HEK293 (cell line): ENCODE results near the gene MGST3.

Experiments
- CTCF ChIA-PET: fragments of 350-600 bp; formaldehyde crosslinking; extraction: SDS; loops from one replicate; lab custom pipeline; 2021; ENCODE audit warnings: antibody characterized with exemption; lab: Yijun Ruan, JAX
- POLR2A ChIA-PET: fragments of 300-600 bp; formaldehyde crosslinking; extraction: SDS; loops from one replicate; lab custom pipeline; 2020; ENCODE audit warnings: antibody characterized with exemption, inconsistent platforms; lab: Yijun Ruan, JAX
- H3K27ac ChIP-seq: fragments of 200-500 bp; sonication (Bioruptor generic); 2 replicates; pipeline ENCODE4 v1.5.1; 2014; ENCODE audit warnings: low read depth, low read length, control low read depth, inconsistent platforms; ENCODE audit errors: extremely low read depth
- H3K36me3 ChIP-seq, 2 experiments: fragments of 200-500 bp in 1 of 2; sonication (Bioruptor generic) in 1 of 2; 1 replicate in 1 of 2; 2 replicates in 1 of 2; pipeline ENCODE4 v1.5.1; 2014 to 2017; ENCODE audit warnings: inconsistent platforms in 2 of 2, low read length in 2 of 2; ENCODE audit not compliant: control insufficient read depth in 2 of 2, insufficient read depth in 1 of 2
- H3K4me1 ChIP-seq: fragments of 200-500 bp; sonication (Bioruptor generic); 2 replicates; pipeline ENCODE4 v1.5.1; 2014; ENCODE audit warnings: mild to moderate bottlenecking, low read length, inconsistent platforms; ENCODE audit not compliant: control insufficient read depth, insufficient read depth
- H3K4me3 ChIP-seq: 2 replicates; pipeline ENCODE4 v1.5.1; 2011; ENCODE audit warnings: low read depth, mild to moderate bottlenecking, control low read depth, low read length, moderate library complexity
- H3K9me3 ChIP-seq: fragments of 200-500 bp; sonication (Bioruptor generic); 2 replicates; pipeline ENCODE4 v1.5.1; 2014; ENCODE audit warnings: low read depth, low read length, inconsistent platforms; ENCODE audit not compliant: control insufficient read depth, insufficient read depth
- GLIS1 ChIP-seq: fragments of 450-650 bp; formaldehyde crosslinking; IDR thresholded peaks from 2 replicates; pipeline ENCODE4 v1.5.1; 2016; ENCODE audit warnings: missing biosample characterization, missing genetic modification characterization
- KLF9 ChIP-seq: fragments of 450-650 bp; formaldehyde crosslinking; IDR thresholded peaks from 2 replicates; pipeline ENCODE4 v1.5.1; 2016; ENCODE audit warnings: missing biosample characterization, missing genetic modification characterization, low read depth
- PATZ1 ChIP-seq: fragments of 450-650 bp; formaldehyde crosslinking; IDR thresholded peaks from 2 replicates; pipeline ENCODE4 v1.5.1; 2016; ENCODE audit warnings: missing biosample characterization, missing genetic modification characterization
- PRDM2 ChIP-seq: fragments of 450-650 bp; formaldehyde crosslinking; IDR thresholded peaks from 2 replicates; pipeline ENCODE4 v1.5.1; 2016; ENCODE audit warnings: missing biosample characterization, missing genetic modification characterization, borderline replicate concordance
- YY1 ChIP-seq: fragments of 450-650 bp; formaldehyde crosslinking; IDR thresholded peaks from 2 replicates; pipeline ENCODE4 v1.5.1; 2018; ENCODE audit warnings: missing biosample characterization, missing genetic modification characterization
- ZFHX2 ChIP-seq: fragments of 450-650 bp; formaldehyde crosslinking; conservative IDR thresholded peaks from 2 replicates; pipeline ENCODE4 v1.5.1; 2016; ENCODE audit warnings: missing biosample characterization, missing genetic modification characterization
- ZIC2 ChIP-seq: fragments of 450-650 bp; formaldehyde crosslinking; IDR thresholded peaks from 2 replicates; pipeline ENCODE4 v1.5.1; 2016; ENCODE audit warnings: missing biosample characterization, missing genetic modification characterization
- ZNF132 ChIP-seq: fragments of 450-650 bp; formaldehyde crosslinking; IDR thresholded peaks from 2 replicates; pipeline ENCODE4 v1.5.1; 2017; ENCODE audit warnings: missing biosample characterization, missing genetic modification characterization, borderline replicate concordance
- ZNF19 ChIP-seq: fragments of 450-650 bp; formaldehyde crosslinking; IDR thresholded peaks from 2 replicates; pipeline ENCODE4; 2016; ENCODE audit warnings: missing biosample characterization, missing genetic modification characterization, low read depth
- ZNF335 ChIP-seq: fragments of 450-650 bp; formaldehyde crosslinking; conservative IDR thresholded peaks from 2 replicates; pipeline ENCODE4 v1.5.1; 2016; ENCODE audit warnings: missing biosample characterization, missing genetic modification characterization
- ZNF341 ChIP-seq: fragments of 450-650 bp; formaldehyde crosslinking; IDR thresholded peaks from 2 replicates; pipeline ENCODE4; 2016; ENCODE audit warnings: low read depth, missing biosample characterization, missing genetic modification characterization
- ZNF354C ChIP-seq: fragments of 450-650 bp; formaldehyde crosslinking; IDR thresholded peaks from 2 replicates; pipeline ENCODE4 v1.5.1; 2016; ENCODE audit warnings: missing biosample characterization, missing genetic modification characterization, low read depth, borderline replicate concordance
- ZNF404 ChIP-seq: fragments of 450-650 bp; formaldehyde crosslinking; IDR thresholded peaks from 2 replicates; pipeline ENCODE4 v1.5.1; 2017; ENCODE audit warnings: missing biosample characterization, missing genetic modification characterization
- ZNF513 ChIP-seq: fragments of 450-650 bp; IDR thresholded peaks from 2 replicates; pipeline ENCODE4 v1.5.1; 2018; ENCODE audit warnings: missing biosample characterization, missing genetic modification characterization
- ZNF530 ChIP-seq: fragments of 450-650 bp; formaldehyde crosslinking; IDR thresholded peaks from 2 replicates; pipeline ENCODE4 v1.5.1; 2016; ENCODE audit warnings: low read depth, missing biosample characterization, missing genetic modification characterization
- ZNF548 ChIP-seq: fragments of 450-650 bp; formaldehyde crosslinking; IDR thresholded peaks from 2 replicates; pipeline ENCODE4 v1.5.1; 2016; ENCODE audit warnings: missing biosample characterization, missing genetic modification characterization
- ZNF561 ChIP-seq: fragments of 450-650 bp; IDR thresholded peaks from 2 replicates; pipeline ENCODE4 v1.5.1; 2018; ENCODE audit warnings: missing biosample characterization, missing genetic modification characterization, borderline replicate concordance
- ZNF610 ChIP-seq: fragments of 450-650 bp; formaldehyde crosslinking; IDR thresholded peaks from 2 replicates; pipeline ENCODE4 v1.5.1; 2016; ENCODE audit warnings: missing biosample characterization, missing genetic modification characterization, borderline replicate concordance
- ZNF629 ChIP-seq: fragments of 450-650 bp; formaldehyde crosslinking; IDR thresholded peaks from 2 replicates; pipeline ENCODE4 v1.5.1; 2017; ENCODE audit warnings: missing biosample characterization, missing genetic modification characterization
- ZNF660 ChIP-seq: fragments of 450-650 bp; IDR thresholded peaks from 2 replicates; pipeline ENCODE4 v1.5.1; 2018; ENCODE audit warnings: missing biosample characterization, mild to moderate bottlenecking, missing genetic modification characterization
- ZNF830 ChIP-seq: fragments of 450-650 bp; IDR thresholded peaks from 2 replicates; pipeline ENCODE4 v1.5.0; 2018; ENCODE audit warnings: missing biosample characterization, missing genetic modification characterization, low read depth, mild to moderate bottlenecking, moderate library complexity
- ZSCAN30 ChIP-seq: fragments of 450-650 bp; IDR thresholded peaks from 2 replicates; pipeline ENCODE4 v1.5.1; 2018; ENCODE audit warnings: missing biosample characterization, mild to moderate bottlenecking, missing genetic modification characterization, moderate library complexity
- ZSCAN4 ChIP-seq: fragments of 450-650 bp; formaldehyde crosslinking; IDR thresholded peaks from 2 replicates; pipeline ENCODE4 v1.5.1; 2017; ENCODE audit warnings: missing biosample characterization, missing genetic modification characterization

The MGST3 gene

GRCh38 chr1:165662186-165662585 lies 31.2 kb downstream of the MGST3 start:
- ChIA-PET CTCF (interaction anchor here (0.6 kb wide), 1 partner anchor 36 kb away, joined by 3 read pairs; no protein-coding TSS in a partner anchor), POLR2A (interaction anchor here (1.0 kb wide), 1 partner anchor 24 kb away, joined by 3 read pairs; no protein-coding TSS in a partner anchor)
- TF ChIP-seq ZNF830 (tag by site-specific recombination): no peak
- no peak for TF ChIP-seq ZNF19 (tag by site-specific recombination)
- TF ChIP-seq ZNF610: no peak
- TF ChIP-seq YY1: no peak
- no peak for TF ChIP-seq PRDM2 (tag by site-specific recombination)
- no peak for TF ChIP-seq ZNF132 (tag by site-specific recombination)
- TF ChIP-seq KLF9 (tag by site-specific recombination): no peak
- TF ChIP-seq ZNF335 (tag by site-specific recombination): no peak
- TF ChIP-seq ZNF548: no peak
- no peak for TF ChIP-seq ZNF341 (tag by site-specific recombination)
- TF ChIP-seq ZFHX2 (tag by site-specific recombination): no peak
- H3K4me1 ChIP-seq: no peaks in the 10 kb centered on the region
- peaks cover 4 to 73% of the 10 kb centered on the region in 2 experiments for H3K36me3 ChIP-seq
- H3K9me3 ChIP-seq: no peaks in the 10 kb centered on the region
- H3K4me3 ChIP-seq: no peak overlapping the region
- H3K27ac ChIP-seq: no peak overlapping the region

- peaks cover 19 to 93% of the 10 kb centered on the region in 2 experiments for H3K36me3 ChIP-seq
- H3K9me3 ChIP-seq: no peaks in the 10 kb centered on the region
- POLR2A ChIA-PET: interaction anchor here (0.6 kb wide), 1 partner anchor 29 kb away, joined by 11 read pairs; no protein-coding TSS in a partner anchor
- H3K4me1 ChIP-seq: no peaks in the 10 kb centered on the region
- no peak for TF ChIP-seq ZNF354C (tag by site-specific recombination)
- no peak for TF ChIP-seq ZNF629 (tag by site-specific recombination)
- TF ChIP-seq GLIS1: no peak
- TF ChIP-seq ZNF561 (tag by site-specific recombination): no peak
- no peak for TF ChIP-seq PATZ1 (tag by site-specific recombination)
- no peak for TF ChIP-seq ZNF513
- no peak for TF ChIP-seq ZSCAN4 (tag by site-specific recombination)
- TF ChIP-seq ZNF404 (tag by site-specific recombination): no peak
- no peak for TF ChIP-seq ZIC2 (tag by site-specific recombination)
- TF ChIP-seq ZNF530: no peak
- no peak for TF ChIP-seq ZSCAN30 (tag by site-specific recombination)
- no peak for TF ChIP-seq ZNF830 (tag by site-specific recombination)
- no peak for TF ChIP-seq ZNF660 (tag by site-specific recombination)
- TF ChIP-seq, all 188 proteins: peak for 0
- no peak overlapping the region for H3K4me3 ChIP-seq
- no peak overlapping the region for H3K27ac ChIP-seq
- CTCF ChIA-PET: interaction anchor here (1.6 kb wide), 1 partner anchor 65 kb away, joined by 9 read pairs; no protein-coding TSS in a partner anchor
These were observed 35.3 kb downstream of the MGST3 start for GRCh38 chr1:165666152-165666825.
